ENCODE results near the gene MNX1.

The MNX1 gene

GRCh38 chr7:157032644-157033482 is 22.4 kb upstream of the MNX1 start:
- no peak for DNase-seq (ENCODE audit: low read depth in 2 of 2)

GRCh38 chr7:157032128-157032527 is 21.7 kb upstream of the MNX1 start:
- DNase-seq (ENCODE audit: low read depth in 2 of 2): no peak

- no peak for DNase-seq (ENCODE audit: low read depth in 2 of 2)
Observed at GRCh38 chr7:157028199-157028903, 17.9 kb upstream of the MNX1 start.

- no peak for DNase-seq (ENCODE audit: low read depth in 2 of 2)
Observed at GRCh38 chr7:157027568-157028198, 17.2 kb upstream of the MNX1 start.

GRCh38 chr7:157024716-157025115 is 14.3 kb upstream of the MNX1 start:
- DNase-seq (ENCODE audit: low read depth in 2 of 2): no peak

- DNase-seq (ENCODE audit: low read depth in 2 of 2): no peak
Observed at GRCh38 chr7:157023589-157023905, 13.1 kb upstream of the MNX1 start.

- no peak for DNase-seq (ENCODE audit: low read depth in 2 of 2)
Observed at GRCh38 chr7:157022681-157023588, 12.5 kb upstream of the MNX1 start.

GRCh38 chr7:157021871-157022680 is 11.6 kb upstream of the MNX1 start:
- no peak for DNase-seq (ENCODE audit: low read depth in 2 of 2)

GRCh38 chr7:157021071-157021870 is 10.8 kb upstream of the MNX1 start:
- DNase-seq (ENCODE audit: low read depth in 2 of 2): no peak

- DNase-seq (ENCODE audit: low read depth in 2 of 2): no peak
Observed at GRCh38 chr7:157020514-157021070, 10.1 kb upstream of the MNX1 start.

- DNase-seq (ENCODE audit: low read depth in 2 of 2): no peak
Observed at GRCh38 chr7:157019718-157020451, 9.4 kb upstream of the MNX1 start.

- DNase-seq (ENCODE audit: low read depth in 2 of 2): no peak
Observed at GRCh38 chr7:157018997-157019608, 8.6 kb upstream of the MNX1 start.

- DNase-seq (ENCODE audit: low read depth in 2 of 2): no peak
Observed at GRCh38 chr7:157018328-157018996, 8.0 kb upstream of the MNX1 start.

GRCh38 chr7:157017603-157018327 is 7.3 kb upstream of the MNX1 start:
- no peak for DNase-seq (ENCODE audit: low read depth in 2 of 2)

GRCh38 chr7:157017149-157017548 is 6.7 kb upstream of the MNX1 start:
- no peak for DNase-seq (ENCODE audit: low read depth in 2 of 2)

- peak in 1 of 2 experiments; percentile 54 for DNase-seq (ENCODE audit: low read depth in 2 of 2)
Observed at GRCh38 chr7:157016352-157017041, 6.0 kb upstream of the MNX1 start.

- no peak for DNase-seq (ENCODE audit: low read depth in 2 of 2)
Observed at GRCh38 chr7:157016024-157016351, 5.5 kb upstream of the MNX1 start.

Data from stimulated activated CD4-positive, alpha-beta T cell treated with anti-CD3 and anti-CD28 coated beads, Interleukin-12 subunit alpha, Interleukin-12 subunit beta, amount 100 ng/mL, for 24 hours (primary cell).